Smooth muscle cell (in vitro differentiated cells): ENCODE results near the gene GRIK4. TPM values are rescaled to one million over a fixed set of nuclear protein-coding genes. Genes with fewer than 3 reads are reported as not detected.

ENCODE experiments used
- DNase-seq: peaks from one replicate; lab custom pipeline; 2025; ENCODE audit not compliant: unreplicated experiment; lab: John Stamatoyannopoulos, UW
- H2AFZ ChIP-seq: fragments of 200-600 bp; sonication (generic); 2 replicates; pipeline ENCODE4 v1.6.0; 2016; ENCODE audit warnings: antibody characterized with exemption, low read depth, mild to moderate bottlenecking
- H3F3A ChIP-seq: fragments of 200-600 bp; sonication (generic); 2 replicates; pipeline ENCODE4 v1.6.0; 2017; ENCODE audit warnings: antibody characterized with exemption, low read depth
- H3K27ac ChIP-seq: fragments of 200-600 bp; sonication (generic); 2 replicates; pipeline ENCODE4 v1.5.1; 2016; ENCODE audit warnings: low read depth, mild to moderate bottlenecking
- H3K27me3 ChIP-seq: fragments of 200-600 bp; sonication (generic); 2 replicates; pipeline ENCODE4 v1.6.1; 2016; ENCODE audit warnings: low read depth, mild to moderate bottlenecking
- H3K36me3 ChIP-seq: fragments of 200-600 bp; sonication (generic); 2 replicates; pipeline ENCODE4 v1.5.1; 2016; ENCODE audit warnings: low read depth
- H3K4me1 ChIP-seq: fragments of 200-600 bp; sonication (generic); 2 replicates; pipeline ENCODE4 v1.5.1; 2016; ENCODE audit warnings: low read depth
- H3K4me2 ChIP-seq: fragments of 200-600 bp; sonication (generic); 2 replicates; pipeline ENCODE4 v1.6.0; 2016; ENCODE audit warnings: mild to moderate bottlenecking
- H3K4me3 ChIP-seq: fragments of 200-600 bp; sonication (generic); 2 replicates; pipeline ENCODE4 v1.5.1; 2016; ENCODE audit warnings: mild to moderate bottlenecking
- H3K79me2 ChIP-seq: fragments of 200-600 bp; sonication (generic); 2 replicates; pipeline ENCODE4 v1.6.0; 2016; ENCODE audit warnings: low read depth, mild to moderate bottlenecking
- H3K9ac ChIP-seq: fragments of 200-600 bp; sonication (generic); 2 replicates; pipeline ENCODE4 v1.6.0; 2016; ENCODE audit warnings: low read depth
- H3K9me3 ChIP-seq: fragments of 200-600 bp; sonication (generic); replicated peaks from 2 replicates; pipeline ENCODE4 v1.5.1; 2016; ENCODE audit warnings: low read depth
- H4K20me1 ChIP-seq: fragments of 200-600 bp; sonication (generic); 2 replicates; pipeline ENCODE4 v1.6.0; 2016; ENCODE audit warnings: low read depth
- CTCF ChIP-seq: fragments of 200-600 bp; sonication (generic); IDR thresholded peaks from 2 replicates; pipeline ENCODE4 v1.5.1; 2017; ENCODE audit warnings: borderline replicate concordance, mild to moderate bottlenecking, antibody characterized with exemption; ENCODE audit not compliant: insufficient read depth, poor library complexity, severe bottlenecking
- WGBS: methylation state at CpG from one replicate; pipeline ENCODE4 v1.1.7; 2016; ENCODE audit warnings: low lambda C conversion rate; 5-methylcytosine and 5-hydroxymethylcytosine counted together
- polyA plus RNA-seq: library from polyadenylated mRNA; unstranded; fragments of >200 nt; fragmentation: Nextera tagmentation; extraction: Ambion mirVana; gene quantifications from 2 replicates; pipeline ENCODE4 v1.2.1, GENCODE V29; 2016
- total RNA-seq: library from RNA; depleted of rRNA; stranded (reverse); fragments of >200 nt; gene quantifications from 2 replicates; pipeline ENCODE4 v1.2.3, GENCODE V29; 2014

The GRIK4 gene
- total RNA-seq, result not detected in 2 replicates
- polyA plus RNA-seq, result not detected in 2 replicates

DNA sequence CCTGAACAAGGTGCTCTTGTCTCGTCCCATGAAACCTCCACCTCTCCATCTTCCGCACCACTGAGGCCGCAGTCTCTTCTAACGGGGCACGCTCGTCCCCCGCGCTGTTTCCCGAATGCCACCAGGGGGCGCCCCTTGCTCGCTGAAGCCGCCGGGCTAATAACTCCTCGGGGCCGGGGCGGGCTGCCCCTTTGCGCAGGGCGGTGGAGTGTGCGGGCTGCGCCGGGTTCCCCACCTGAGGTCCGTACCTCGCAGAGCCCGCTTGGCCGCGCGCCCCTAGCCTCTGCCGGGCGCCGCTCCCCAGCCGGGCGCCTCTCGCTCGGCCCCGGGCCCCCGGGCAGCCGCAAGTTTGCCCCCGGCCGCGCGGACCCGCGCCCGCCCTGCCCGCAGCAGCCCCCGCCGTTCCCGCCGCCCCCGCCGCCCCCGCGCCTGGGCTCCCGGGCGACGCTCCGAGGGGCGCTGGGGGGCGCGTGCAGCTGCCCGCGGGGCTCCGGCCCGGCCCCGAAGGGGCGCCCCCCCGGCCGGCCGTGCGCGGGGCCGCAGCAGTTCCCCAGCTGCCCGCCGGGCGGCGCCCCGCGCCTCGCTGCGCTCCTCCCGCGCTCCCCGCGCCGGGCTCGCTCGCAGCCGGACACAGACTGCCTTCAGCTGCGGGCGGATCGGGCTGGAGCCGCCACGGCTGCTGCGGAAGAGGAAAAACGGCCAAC lies at the start of gene GRIK4:
Gene GRIK4 (plus strand): TSS at position 633 of the 704 bp plus-strand sequence. CDS start 148,571 bp downstream, outside the sequence.
- H3K4me2 ChIP-seq, result peak within 1 kb of the TSS; percentile 78
- H3K27me3 ChIP-seq, result peaks cover 65% of the 10 kb centered on the region
- no peak within 1 kb of the TSS for H3K27ac ChIP-seq
- peak within 1 kb of the TSS; percentile 46 for H3K4me3 ChIP-seq
- TF ChIP-seq CTCF, result peak; percentile 98
- no peaks in the 10 kb centered on the region for H3K79me2 ChIP-seq
- H3K4me1 ChIP-seq, result no peaks in the 10 kb centered on the region
- no peak within 1 kb of the TSS for H2AFZ ChIP-seq
- H3K36me3 ChIP-seq, result no peaks in the 10 kb centered on the region
- no peaks in the 10 kb centered on the region for H4K20me1 ChIP-seq
- H3K9me3 ChIP-seq, result no peaks in the 10 kb centered on the region
- H3F3A ChIP-seq, result no peaks in the 10 kb centered on the region
- H3K9ac ChIP-seq, result no peak within 1 kb of the TSS
- peak; percentile 50 for DNase-seq
- WGBS, result 5% methylated on average over 28 of the region's 95 CpGs

DNA sequence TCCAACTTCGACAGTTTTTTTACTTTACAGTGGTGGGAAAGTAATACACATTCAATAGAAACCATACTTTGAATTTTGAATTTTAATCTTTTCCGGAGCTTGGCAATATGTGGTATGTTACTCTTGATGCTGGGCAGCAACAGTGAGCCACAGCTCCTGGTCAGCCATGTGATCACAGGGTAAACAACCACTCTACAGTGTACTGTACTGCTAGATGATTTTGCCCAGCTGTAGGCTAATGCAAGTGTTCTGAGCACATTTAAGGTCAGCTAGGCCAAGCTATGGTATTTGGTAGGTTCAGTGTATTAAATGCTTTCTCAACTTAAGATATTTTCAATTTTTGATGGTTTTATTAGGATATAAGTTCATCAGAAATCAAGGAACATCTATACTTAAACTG lies 48.7 kb upstream of the GRIK4 start:
- Histone ChIP-seq H4K20me1 (peaks cover 8% of the 10 kb centered on the region), H3K9me3 (no peaks in the 10 kb centered on the region), H3K27me3 (no peaks in the 10 kb centered on the region), H3K4me2 (no peak overlapping the region), H3K79me2 (peaks cover 3% of the 10 kb centered on the region), H2AFZ (no peak overlapping the region), H3K36me3 (peaks cover 70% of the 10 kb centered on the region), H3K9ac (no peak overlapping the region), H3K4me3 (no peak overlapping the region), H3F3A (no peaks in the 10 kb centered on the region), H3K4me1 (no peaks in the 10 kb centered on the region), H3K27ac (no peak overlapping the region)
- TF ChIP-seq CTCF, result no peak
- DNase-seq, result no peak
- WGBS, result 97% methylated on average over 2 of the region's 2 CpGs

- Histone ChIP-seq H3K9ac (no peak overlapping the region), H3K4me3 (no peak overlapping the region), H3F3A (peaks cover 5% of the 10 kb centered on the region), H3K36me3 (peaks cover 69% of the 10 kb centered on the region), H3K4me2 (no peak overlapping the region), H3K27ac (no peak overlapping the region), H2AFZ (no peak overlapping the region), H3K4me1 (no peaks in the 10 kb centered on the region), H3K9me3 (no peaks in the 10 kb centered on the region), H4K20me1 (peaks cover 6% of the 10 kb centered on the region), H3K79me2 (peaks cover 3% of the 10 kb centered on the region), H3K27me3 (no peaks in the 10 kb centered on the region)
- 89% methylated on average over 6 of the region's 6 CpGs for WGBS
- no peak for DNase-seq
- TF ChIP-seq CTCF, result no peak
Observed at GRCh38 chr11:120465921-120466534, 45.5 kb upstream of the GRIK4 start.
